ENCODE results near the gene STPG3.

STPG3 gene

DNA sequence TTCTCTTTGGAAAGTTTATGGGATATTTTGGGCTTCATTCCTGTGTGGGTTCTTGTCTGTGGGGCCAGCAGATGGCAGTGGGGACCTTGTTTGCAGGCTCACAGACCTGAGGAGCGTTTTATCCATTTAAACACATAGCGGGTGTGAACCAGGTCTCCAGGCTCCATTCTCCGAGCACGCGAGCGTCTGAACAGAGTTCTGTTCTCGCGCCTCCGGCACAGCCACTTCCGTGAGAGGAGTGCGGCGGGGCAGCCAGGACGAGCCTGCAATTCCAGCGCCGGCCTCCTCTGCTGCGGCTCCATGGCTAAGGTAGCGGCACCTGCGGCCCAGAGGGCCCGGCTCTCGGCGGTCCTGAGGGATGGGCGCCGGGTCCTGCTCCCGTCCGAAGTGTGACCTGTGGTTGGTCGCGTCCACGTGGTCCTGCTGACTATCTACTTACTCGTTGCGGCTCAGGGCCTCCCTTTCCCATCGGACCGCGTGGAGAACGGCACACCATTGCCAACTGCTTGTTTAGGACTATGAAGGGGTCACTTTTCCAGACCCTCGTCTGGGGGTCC is 43.7 kb downstream of the STPG3 start:
- in situ Hi-C loops (cut with MboI; ENCODE audit: low pct_unique_long_range_greater_than_20kb, low sequenced_read_pairs) = loop anchor here (10.0 kb wide), 1 partner anchor 110 kb away; no protein-coding TSS in a partner anchor
- no peak for DNase-seq

DNA sequence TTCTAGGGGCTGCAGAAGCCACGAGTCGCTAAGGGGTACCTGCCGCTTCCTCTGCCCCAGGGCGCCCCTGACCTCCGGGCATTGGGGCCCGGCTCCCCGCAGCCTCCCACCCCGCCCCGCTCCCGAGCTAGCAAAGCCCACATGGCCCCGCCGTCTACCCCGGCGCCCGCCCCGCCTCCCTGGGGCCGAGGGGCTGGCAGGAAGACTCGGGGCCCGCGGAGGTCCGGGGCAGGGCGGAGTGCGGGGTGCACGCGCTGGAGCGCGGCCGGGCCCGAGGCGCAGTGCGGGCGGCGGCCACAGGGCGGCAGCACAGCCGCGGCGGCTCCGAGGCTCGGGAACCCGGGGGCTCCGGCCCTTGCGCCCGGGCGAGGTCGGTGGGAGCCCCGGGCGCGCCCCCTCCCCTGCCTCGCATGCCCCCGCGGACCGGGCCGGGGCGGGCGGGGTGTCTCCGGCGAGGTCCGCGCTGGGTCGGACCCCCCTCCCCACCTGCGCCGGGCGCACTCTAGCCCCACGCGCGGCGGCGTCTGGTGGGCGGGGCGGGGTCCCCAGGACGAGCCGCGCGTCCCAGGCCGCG is 44.2 kb downstream of the STPG3 start:
- DNase-seq = peak; percentile 58
- in situ Hi-C loops (cut with MboI; ENCODE audit: low pct_unique_long_range_greater_than_20kb, low sequenced_read_pairs) = loop anchor here (10.0 kb wide), 1 partner anchor 109 kb away; no protein-coding TSS in a partner anchor

GRCh38 chr9:137295849-137296669 is 45.0 kb downstream of the STPG3 start:
- DNase-seq = no peak
- in situ Hi-C loops (cut with MboI; ENCODE audit: low pct_unique_long_range_greater_than_20kb, low sequenced_read_pairs) = loop anchor here (10.0 kb wide), 1 partner anchor 109 kb away; no protein-coding TSS in a partner anchor

- in situ Hi-C loops (cut with MboI; ENCODE audit: low pct_unique_long_range_greater_than_20kb, low sequenced_read_pairs) = loop anchor here (10.0 kb wide), 1 partner anchor 108 kb away; no protein-coding TSS in a partner anchor
These were observed 45.9 kb downstream of the STPG3 start for GRCh38 chr9:137296670-137297664.

DNA sequence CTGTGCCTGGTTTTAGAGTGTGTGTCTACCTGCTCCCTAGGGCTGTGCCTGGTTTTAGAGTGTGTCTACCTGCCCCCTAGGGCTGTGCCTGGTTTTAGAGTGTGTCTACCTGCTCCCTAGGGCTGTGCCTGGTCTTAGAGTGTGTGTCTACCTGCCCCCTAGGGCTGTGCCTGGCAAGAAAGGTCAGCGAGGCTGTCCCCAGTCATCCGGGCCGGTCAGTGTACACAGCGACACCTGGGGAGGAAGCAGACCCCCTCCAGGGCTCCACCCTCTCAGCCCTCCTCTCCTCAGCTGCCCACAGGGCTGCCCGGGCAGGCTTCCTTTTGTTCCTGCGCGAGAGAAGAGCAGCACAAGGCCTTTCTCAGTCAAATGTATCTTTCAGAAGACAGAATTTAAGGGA is 46.9 kb downstream of the STPG3 start:
- in situ Hi-C loops (cut with MboI; ENCODE audit: low pct_unique_long_range_greater_than_20kb, low sequenced_read_pairs) = loop anchor here (10.0 kb wide), 1 partner anchor 107 kb away; no protein-coding TSS in a partner anchor
- DNase-seq = no peak

More at GRCh38 chr9:137296670-137297664, 45.9 kb downstream of the STPG3 start:
- peak; percentile 48 for DNase-seq

DNA sequence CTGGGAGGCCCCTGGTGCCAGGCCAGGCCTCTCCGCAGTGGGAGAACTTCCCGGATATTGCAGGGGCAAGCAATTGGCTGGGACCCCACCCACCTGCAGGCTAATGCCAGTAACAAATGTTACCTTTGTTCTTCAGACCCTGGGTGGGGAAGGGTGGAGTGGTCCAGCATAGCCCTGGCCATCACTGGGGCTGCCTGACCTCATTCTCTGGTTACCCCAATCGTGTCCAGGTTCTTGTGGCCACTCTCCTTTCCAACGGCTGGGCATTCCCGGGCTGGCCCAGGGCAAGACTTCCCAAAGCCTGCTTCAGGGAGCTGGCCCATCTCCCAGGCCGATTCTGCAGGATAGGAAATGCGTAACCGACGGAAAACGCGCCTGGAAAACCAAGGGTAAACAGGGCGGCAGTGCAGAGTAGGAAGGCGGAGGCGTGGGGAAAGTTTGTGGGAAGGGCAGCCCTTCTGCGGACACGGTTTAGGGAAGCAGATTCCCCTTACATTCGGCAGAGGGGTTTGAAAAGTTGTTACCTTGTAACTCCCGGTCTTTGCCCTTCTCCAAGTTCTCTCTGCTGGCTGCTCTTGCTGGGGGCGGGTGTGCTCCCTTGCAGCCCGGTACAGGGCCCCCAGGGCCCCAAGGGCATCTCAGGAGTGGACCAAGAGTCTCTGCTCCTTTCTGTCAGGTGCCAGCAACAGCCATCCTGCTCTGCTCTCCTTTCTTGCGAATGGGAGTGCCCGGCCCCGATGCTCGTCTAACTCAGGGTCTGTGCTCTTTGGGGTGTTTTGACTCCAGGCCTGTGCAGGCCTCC is 47.5 kb downstream of the STPG3 start:
- DNase-seq = no peak
- in situ Hi-C loops (cut with MboI; ENCODE audit: low pct_unique_long_range_greater_than_20kb, low sequenced_read_pairs) = loop anchor here (10.0 kb wide), 1 partner anchor 106 kb away; no protein-coding TSS in a partner anchor

DNA sequence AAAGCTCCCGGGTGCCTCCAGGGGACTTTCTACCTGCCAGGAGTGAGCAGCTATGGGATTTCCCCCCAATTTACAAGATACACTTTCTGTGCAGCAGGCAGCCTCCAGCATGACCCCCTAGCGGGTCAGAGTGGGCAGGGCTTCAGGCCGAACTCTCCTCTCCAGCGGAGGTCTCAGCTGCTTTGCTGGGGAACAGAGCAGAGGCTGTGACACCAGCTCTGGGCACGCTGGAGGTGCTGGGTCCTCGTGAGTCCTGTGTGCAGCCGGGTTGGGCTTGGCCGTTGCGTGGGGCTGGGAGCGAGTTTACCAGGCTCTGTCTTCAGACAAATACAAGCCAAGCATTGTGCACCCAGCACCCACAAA is 48.1 kb downstream of the STPG3 start:
- DNase-seq = no peak
- in situ Hi-C loops (cut with MboI; ENCODE audit: low pct_unique_long_range_greater_than_20kb, low sequenced_read_pairs) = loop anchor here (10.0 kb wide), 1 partner anchor 106 kb away; no protein-coding TSS in a partner anchor

DNA sequence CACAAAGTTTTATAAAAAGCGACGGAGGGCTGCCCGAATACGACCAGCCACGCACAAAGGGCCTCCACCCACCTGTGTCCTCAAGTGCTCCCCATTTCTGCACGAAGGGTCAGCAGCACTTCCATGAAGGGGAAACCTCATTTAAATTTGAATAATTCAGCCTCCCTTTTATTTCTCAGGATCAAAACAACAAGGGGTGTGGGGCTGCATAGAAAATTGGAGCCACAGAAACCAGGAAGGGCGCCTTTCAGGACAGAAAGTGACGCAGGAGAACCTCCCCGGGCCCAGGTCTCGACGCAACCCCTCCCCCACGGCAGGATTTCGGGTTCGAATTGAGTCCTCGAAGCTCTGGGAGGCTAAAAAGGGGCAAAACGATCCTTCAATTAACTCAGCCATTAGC is 48.9 kb downstream of the STPG3 start:
- in situ Hi-C loops (cut with MboI; ENCODE audit: low pct_unique_long_range_greater_than_20kb, low sequenced_read_pairs) = loop anchor here (10.0 kb wide), 1 partner anchor 105 kb away; no protein-coding TSS in a partner anchor
- DNase-seq = no peak

DNA sequence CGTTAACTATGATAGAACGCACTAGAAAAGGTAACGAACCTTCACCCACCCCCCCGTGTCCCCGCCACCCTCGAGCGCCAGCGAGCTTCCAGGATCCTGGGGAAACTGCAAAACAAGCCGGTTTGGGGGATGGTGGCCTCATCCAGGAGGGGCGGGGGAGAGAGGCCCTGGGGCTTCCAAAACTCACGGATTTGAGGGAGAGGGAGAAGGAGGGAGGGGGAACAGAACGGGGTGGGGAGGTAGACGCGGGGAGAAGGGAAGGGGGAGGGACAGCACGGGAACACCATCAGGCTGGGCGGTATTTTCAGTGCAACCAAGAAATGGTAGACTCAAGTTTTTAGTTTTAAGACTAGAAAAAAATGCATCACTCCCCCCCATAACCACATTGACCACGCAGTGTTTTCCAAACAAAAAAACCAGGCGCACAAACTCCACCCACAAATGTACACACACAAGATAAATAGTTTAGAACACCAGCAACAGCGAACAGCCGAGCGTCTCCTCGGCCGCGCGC is 49.5 kb downstream of the STPG3 start:
- in situ Hi-C loops (cut with MboI; ENCODE audit: low pct_unique_long_range_greater_than_20kb, low sequenced_read_pairs) = no loop called here
- no peak for DNase-seq

- in situ Hi-C loops (cut with MboI; ENCODE audit: low pct_unique_long_range_greater_than_20kb, low sequenced_read_pairs) = no loop called here
- peak; percentile 60 for DNase-seq
These were observed 50.2 kb downstream of the STPG3 start for GRCh38 chr9:137301081-137301947.

DNA sequence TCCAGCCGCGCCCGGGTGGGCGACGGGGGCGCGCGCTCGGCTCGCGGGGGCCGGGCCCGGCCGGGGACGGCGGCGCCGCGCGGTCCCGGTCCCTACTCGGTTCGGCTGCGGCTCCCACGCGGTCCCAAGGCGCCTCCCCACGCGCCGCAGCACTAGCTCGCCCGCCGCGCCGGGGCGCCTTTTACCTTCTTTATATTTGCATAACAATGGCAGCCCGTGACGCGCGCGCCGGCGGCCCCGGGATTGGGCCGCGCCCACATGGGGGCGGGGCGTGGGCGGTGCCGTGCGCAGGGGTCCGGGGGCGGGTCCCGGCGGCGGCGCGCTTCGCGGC is 51.0 kb downstream of the STPG3 start, which contains the start of gene NRARP:
Gene NRARP (minus strand): TSS at position 154 of the 331 bp plus-strand sequence. CDS start 343 bp downstream, outside the sequence.
- DNase-seq = peak; percentile 81
- in situ Hi-C loops (cut with MboI; ENCODE audit: low pct_unique_long_range_greater_than_20kb, low sequenced_read_pairs) = no loop called here

GRCh38 chr9:137302449-137303150 is 51.5 kb downstream of the STPG3 start:
- in situ Hi-C loops (cut with MboI; ENCODE audit: low pct_unique_long_range_greater_than_20kb, low sequenced_read_pairs) = no loop called here
- DNase-seq = peak; percentile 68
